NT2/D1 (cell line): Measurements from ENCODE around the gene NPLOC4.

ENCODE experiments used
- SUZ12 ChIP-seq: IDR thresholded peaks from 2 replicates; pipeline ENCODE4 v1.6.1; 2011; ENCODE audit not compliant: insufficient read length, insufficient read depth; ENCODE audit errors: extremely low read depth
- YY1 ChIP-seq: IDR thresholded peaks from 2 replicates; pipeline ENCODE4 v1.6.1; 2011; ENCODE audit not compliant: insufficient read length, insufficient read depth
- ZNF274 ChIP-seq: IDR thresholded peaks from 2 replicates; pipeline ENCODE4 v1.6.1; 2011; ENCODE audit warnings: mild to moderate bottlenecking, low read depth, low read length

DNA sequence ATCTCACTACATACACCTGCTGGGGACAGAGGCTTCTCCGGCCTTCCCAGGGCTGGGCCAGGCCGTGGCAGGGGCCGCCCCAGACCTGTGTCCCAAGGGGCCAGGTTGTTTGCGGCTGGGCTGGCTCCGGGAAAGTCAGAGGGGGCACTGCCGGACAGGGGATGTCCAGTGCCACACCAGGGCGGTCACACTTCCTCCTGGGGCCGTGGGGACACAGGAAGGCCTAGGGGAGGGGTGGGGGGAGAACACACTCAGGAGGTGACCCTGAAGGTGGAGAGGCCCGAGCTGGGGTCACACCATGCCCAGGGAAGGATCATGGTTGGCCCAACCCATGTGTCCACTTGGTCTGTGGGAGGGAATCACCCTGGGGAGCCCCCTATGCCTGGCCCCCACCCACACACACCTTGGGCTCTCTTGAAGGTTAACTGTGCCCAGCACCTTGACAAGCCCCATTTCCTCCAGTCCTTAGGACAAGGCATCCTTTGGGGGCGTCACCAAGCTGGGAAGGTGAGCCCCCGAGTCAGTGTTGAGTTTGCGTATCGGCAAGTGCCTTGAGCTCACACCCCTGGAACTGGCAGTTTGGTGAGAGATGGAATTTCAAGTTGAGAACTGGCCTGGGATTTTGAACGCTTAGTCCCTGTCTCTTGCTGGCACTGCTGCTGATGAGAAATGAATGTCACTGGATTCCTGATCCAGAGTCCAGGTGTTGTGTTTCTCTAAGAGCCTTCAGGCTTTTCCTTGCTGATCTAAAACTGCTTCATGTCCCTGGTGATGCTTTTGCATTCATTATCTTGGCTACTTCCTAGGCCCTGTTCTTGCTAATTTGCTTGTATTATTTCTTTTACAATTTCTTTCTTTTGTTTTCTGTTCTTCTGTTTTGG is 116.7 kb downstream of the NPLOC4 start:
- TF ChIP-seq ZNF274 (no peak), YY1 (no peak), SUZ12 (no peak)
